ENCODE data around the gene MED12.

The MED12 gene

GRCh38 chrX:71107762-71108360 lies 10.5 kb upstream of the MED12 start:
- DNase-seq: no peak

- no peak for DNase-seq
Measured at GRCh38 chrX:71109051-71109450, 9.3 kb upstream of the MED12 start.

DNA sequence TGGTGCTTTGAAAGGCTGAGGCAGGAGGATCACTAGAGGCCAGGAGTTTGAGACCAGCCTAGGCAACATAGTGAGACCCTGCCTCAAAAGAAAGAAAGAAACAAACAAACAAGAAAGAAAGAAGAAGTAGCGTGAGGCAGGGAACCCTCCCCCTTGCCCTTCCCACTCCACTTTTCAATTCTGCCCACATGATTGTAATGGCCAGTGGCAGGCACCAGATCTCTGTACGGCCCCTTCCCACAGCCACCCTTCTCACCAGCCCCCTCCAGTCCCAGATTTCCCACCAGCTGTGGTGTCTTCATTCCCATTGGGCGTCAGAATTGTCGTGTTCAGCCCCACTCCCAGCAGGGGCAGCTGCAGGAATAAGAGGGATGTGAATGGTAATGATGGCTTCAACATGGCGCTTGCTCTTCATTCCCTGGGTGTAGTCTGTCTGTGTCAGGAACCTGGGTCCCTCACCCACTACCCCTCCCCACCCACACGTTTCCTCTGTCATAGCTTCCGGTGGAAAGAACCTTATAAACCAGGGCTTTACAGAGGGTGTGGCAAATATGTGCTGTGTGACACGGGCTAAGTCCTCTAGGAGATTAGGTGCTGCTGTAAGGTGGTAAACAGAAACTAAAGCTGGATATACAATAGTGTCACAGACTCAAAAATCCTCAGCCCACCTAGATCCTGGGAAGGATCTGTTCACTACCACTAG lies 7.1 kb upstream of the MED12 start, which contains the start of gene IL2RG:
IL2RG (minus strand) TSS at position 437 of the 703 bp plus-strand sequence; CDS start at position 399, 38 bp downstream.
- DNase-seq: no peak

DNA sequence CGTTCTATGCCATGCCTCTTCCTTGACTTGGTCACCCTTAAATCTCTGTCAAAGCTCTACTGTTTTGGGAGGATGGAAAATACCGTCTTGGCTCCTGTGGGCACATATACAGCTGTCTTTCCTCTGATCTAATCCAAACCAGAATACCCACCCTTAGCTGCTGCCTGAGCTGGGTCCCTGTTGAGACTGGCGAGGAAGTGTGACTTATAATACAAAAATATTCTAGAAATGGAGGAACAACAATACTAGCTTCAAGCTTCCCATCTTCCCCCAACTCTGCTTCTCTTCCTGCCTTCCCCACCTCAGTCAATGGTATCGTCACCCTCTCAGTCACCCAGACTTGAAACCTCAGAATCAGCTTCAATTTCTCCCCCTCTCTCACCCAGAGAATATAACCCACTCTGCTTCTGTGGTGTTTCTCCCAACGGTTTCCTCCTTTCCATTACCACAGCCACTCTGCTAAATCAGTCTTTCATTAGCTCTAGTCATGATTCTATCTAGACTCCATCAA lies 6.4 kb upstream of the MED12 start:
- no peak for DNase-seq

GRCh38 chrX:71117358-71117757 lies 1.0 kb upstream of the MED12 start:
- DNase-seq: no peak

DNA sequence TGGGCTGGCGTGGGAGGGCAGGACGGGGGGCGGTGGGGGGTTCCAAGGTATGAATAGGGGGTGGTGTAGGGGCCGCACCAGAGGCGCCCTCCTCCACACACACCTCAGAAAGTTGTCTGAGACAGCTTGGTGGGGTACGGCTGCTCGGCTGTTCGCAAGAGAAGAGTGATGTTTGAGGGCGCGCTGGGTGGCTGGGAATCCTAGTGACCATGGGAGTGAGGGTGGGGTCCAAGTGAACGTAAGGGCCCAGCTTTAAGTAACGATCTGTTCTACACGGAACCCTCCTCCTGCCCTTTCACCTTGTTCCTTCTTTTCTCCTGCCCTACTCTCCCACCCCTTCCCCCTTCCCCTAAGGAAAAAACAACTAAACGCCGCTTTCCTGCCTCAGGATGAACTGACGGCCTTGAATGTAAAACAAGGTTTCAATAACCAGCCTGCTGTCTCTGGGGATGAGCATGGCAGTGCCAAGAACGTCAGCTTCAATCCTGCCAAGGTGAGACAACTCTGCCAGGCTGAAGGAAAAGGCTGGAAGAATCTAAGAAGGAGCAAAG lies 664 bp downstream of the MED12 start:
- no peak for DNase-seq

DNA sequence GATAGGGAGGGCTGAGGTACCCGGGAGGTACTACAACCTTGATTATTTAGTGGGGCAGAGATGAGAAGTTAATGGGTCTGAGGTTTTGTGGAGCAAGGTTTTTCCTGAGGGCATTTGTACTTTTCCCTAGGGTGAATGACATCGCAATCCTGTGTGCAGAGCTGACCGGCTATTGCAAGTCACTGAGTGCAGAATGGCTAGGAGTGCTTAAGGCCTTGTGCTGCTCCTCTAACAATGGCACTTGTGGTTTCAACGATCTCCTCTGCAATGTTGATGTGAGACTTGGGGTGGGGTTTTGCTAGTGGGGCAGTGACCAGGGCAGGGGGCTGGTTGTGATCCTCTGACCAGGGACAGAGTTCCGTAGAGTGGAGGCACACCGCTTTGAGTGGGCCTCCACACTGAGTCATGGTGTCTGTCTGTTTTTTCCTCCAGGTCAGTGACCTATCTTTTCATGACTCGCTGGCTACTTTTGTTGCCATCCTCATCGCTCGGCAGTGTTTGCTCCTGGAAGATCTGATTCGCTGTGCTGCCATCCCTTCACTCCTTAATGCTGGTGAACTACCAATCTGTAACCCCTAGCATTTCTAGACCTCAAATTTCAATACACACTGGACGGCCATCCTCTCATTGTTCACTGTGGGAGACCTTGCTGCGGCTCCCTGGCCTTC lies 9.9 kb downstream of the MED12 start:
- no peak for DNase-seq

DNA sequence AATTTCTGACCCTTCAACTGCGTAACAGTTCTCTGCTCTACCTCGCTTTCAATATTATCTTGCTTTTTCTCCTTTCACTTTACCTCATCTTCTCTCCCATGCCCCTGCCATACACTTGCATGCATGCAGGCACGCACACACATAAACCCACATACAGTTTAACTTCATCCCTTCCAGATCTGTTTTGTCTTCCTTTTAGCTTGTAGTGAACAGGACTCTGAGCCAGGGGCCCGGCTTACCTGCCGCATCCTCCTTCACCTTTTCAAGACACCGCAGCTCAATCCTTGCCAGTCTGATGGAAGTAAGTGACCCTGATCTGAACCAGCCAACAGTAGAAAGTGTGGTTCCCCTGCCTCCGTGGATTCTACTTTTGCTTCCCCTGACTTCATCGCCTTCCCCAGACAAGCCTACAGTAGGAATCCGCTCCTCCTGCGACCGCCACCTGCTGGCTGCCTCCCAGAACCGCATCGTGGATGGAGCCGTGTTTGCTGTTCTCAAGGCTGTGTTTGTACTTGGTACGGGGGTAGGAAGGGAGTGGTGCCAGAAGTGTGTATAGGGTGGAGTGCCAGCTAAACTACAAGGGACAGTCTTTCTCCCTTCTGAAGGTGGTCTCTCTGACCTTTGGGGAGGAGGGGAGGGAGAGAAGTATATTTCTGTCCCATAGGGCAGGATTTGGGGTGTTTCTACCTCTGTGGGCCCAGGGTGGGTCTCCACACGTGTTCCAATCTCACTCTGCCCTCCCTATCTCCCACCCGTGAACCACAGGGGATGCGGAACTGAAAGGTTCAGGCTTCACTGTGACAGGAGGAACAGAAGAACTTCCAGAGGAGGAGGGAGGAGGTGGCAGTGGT lies 10.7 kb downstream of the MED12 start:
- DNase-seq: no peak

GRCh38 chrX:71131510-71131909 lies 13.1 kb downstream of the MED12 start:
- DNase-seq: no peak

- DNase-seq: no peak
Measured at GRCh38 chrX:71140440-71140839, 22.0 kb downstream of the MED12 start.

- no peak for DNase-seq
Measured at GRCh38 chrX:71143508-71143907, 25.1 kb downstream of the MED12 start.

DNA sequence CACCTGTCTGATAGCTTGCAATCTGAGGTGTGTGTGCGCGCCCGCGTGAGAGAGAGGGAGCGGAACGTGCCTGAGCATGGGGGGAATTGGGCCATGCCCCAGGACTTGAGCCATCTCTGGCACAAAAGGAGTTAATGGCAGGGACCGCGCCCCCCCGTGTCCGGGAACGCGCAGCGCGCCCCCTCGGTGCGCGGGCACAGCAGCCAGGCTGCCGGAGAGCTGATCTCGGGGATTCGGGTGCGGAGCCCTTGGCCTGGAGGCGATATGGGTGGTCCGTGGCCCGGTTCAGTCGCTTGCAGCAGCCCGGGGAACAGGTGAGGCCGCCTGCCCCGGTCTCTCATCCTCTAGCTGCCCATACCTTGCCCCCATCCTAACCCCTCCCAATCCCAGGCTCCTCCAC lies 26.3 kb downstream of the MED12 start, which contains the start of gene NLGN3:
NLGN3 (plus strand) TSS at position 191 of the 400 bp plus-strand sequence. CDS start 2,909 bp downstream, outside the sequence.
- DNase-seq: no peak

- no peak for DNase-seq
Measured at GRCh38 chrX:71147496-71148277, 29.3 kb downstream of the MED12 start.

GRCh38 chrX:71148278-71148663 lies 29.9 kb downstream of the MED12 start:
- no peak for DNase-seq

DNA sequence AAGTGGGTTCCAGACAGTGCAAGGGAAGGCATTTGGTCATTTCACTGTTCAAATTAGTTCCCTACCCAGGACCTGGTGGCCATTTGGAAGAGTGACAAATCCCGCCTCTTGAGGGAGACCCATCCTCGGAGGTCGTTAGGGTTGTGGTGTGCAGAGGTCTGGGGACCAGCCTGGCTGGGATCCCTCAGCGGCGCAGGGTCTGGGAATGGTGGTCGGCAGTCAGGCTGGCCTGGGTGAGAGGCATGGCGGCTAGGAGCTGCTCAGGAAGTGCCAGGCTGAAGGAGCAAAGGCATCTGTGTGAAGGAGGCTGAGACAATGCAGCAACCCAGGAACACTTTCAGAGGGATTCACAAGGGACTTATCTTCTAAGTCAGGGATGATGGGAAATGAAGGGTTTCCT lies 33.0 kb downstream of the MED12 start:
- DNase-seq: no peak

DNA sequence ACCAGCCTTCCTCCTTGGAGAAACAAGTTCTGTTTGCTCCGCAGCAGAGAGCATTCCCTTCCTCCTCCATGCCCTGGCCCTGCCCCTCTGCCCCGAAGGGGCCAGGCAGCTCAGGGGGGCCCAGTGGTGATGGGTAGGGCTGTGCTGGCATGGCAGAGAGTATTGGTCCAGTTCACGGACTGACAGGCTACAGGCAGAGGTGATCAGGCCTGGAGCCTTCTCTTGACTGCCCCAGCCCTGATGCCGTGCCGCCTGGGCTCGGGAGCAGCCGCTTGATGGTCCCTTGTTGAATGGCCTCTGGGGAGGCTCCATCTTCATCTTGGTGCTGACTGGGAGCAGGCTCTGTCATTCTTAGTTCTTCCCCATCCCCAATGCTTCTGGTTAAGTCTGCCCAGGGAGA lies 35.8 kb downstream of the MED12 start:
- DNase-seq: no peak

- DNase-seq: no peak
Measured at GRCh38 chrX:71154641-71155040, 36.2 kb downstream of the MED12 start.

- no peak for DNase-seq
Measured at GRCh38 chrX:71158603-71159002, 40.2 kb downstream of the MED12 start.

- no peak for DNase-seq
Measured at GRCh38 chrX:71159335-71159734, 40.9 kb downstream of the MED12 start.

DNA sequence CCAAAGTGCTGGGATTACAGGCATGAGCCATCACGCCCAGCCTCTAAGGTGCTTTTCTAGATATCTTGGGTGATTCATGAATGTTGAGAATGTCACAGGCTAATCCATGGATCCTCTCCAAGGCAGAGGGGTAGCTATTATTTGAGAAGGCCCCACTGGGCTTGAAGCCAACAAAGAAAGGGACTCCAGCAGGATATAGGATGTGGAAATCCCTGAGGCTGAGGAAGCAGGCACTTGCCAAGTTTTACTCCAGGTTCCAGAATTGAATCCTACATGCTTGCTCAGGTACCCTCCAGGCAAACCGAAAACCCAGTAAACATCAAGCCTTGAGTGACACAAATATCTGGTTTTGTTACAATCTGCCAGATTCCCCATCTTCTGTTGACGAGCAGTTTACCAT lies 42.1 kb downstream of the MED12 start:
- DNase-seq: no peak

DNA sequence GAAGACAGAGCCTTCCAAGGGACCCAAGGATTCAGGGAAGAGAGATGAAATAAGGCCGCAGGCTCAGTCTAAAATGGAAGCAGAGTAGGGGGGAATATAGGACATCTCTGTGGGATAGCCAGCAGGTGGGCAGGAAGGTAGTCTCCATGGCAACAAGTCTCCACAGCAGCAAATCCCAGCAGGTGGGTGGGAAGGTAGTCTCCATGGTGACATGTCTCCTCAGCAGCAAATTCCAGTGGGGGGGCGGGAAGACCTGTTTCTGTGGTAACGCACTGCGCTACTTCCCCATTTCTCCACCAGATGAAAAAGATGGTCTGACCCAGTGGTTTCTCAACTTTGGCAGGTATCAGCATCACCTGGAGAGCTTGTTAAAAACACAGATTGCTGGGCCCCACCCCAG lies 44.6 kb downstream of the MED12 start:
- no peak for DNase-seq

DNA sequence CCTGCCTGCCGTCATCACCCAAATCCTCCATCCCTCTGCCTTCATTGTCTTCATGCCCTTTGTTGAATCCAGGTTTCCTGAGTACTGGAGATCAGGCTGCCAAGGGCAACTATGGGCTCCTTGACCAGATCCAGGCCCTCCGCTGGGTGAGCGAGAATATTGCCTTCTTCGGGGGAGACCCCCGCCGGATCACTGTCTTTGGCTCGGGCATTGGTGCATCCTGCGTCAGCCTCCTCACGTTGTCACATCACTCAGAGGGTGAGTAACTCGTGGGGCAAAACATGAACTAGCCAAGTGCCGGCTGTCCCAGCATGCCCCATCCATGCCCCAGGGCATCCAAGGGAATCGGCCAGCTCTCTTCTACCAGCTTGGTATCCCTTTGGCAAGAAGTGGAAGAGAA lies 45.7 kb downstream of the MED12 start:
- DNase-seq: no peak

Data from NCI-H1694 treated with DMSO at 0.1 percent for 48 hours (cell line).